DND-41 (cell line): ENCODE results near the gene PDZRN4.

ENCODE experiments used
- ATAC-seq: fragments of 200-7000 bp; cut with Tn5 transposase; 3 replicates; pipeline ENCODE4 v1.9.1; 2021; ENCODE audit warnings: low read depth; ENCODE audit not compliant: insufficient read depth
- DNase-seq: peaks from one replicate; pipeline ENCODE4 v3.0.0-alpha.2; 2020
- H2AFZ ChIP-seq: 2 replicates; pipeline ENCODE4 v1.6.0; 2012; ENCODE audit warnings: low read depth, low read length
- H3K27ac ChIP-seq: 2 replicates; pipeline ENCODE4 v1.5.1; 2012; ENCODE audit warnings: low read length, inconsistent platforms
- H3K27me3 ChIP-seq: fragments of 200-600 bp; sonication (generic); 2 replicates; pipeline ENCODE4 v1.6.0; 2012; ENCODE audit warnings: low read length, mild to moderate bottlenecking, inconsistent platforms; ENCODE audit not compliant: insufficient read depth, poor library complexity
- H3K36me3 ChIP-seq: 2 replicates; pipeline ENCODE4 v1.5.1; 2012; ENCODE audit warnings: low read length, inconsistent platforms; ENCODE audit not compliant: insufficient read depth
- H3K4me1 ChIP-seq: 2 replicates; pipeline ENCODE4 v1.5.1; 2012; ENCODE audit warnings: mild to moderate bottlenecking, low read length; ENCODE audit not compliant: insufficient read depth
- H3K4me2 ChIP-seq: 2 replicates; pipeline ENCODE4 v1.6.0; 2012; ENCODE audit warnings: mild to moderate bottlenecking, moderate library complexity, low read length, inconsistent platforms; ENCODE audit not compliant: insufficient read depth
- H3K4me3 ChIP-seq, 2 experiments: fragments of 200-600 bp in 1 of 2; shearing (Covaris generic) in 1 of 2; 2 replicates each; pipeline ENCODE4 v1.5.1; 2012 to 2016; ENCODE audit warnings: inconsistent platforms in 2 of 2, low read length in 2 of 2, mild to moderate bottlenecking in 2 of 2, low read depth in 1 of 2, moderate library complexity in 1 of 2
- H3K79me2 ChIP-seq: 2 replicates; pipeline ENCODE4 v1.6.0; 2012; ENCODE audit warnings: low read length, inconsistent platforms; ENCODE audit not compliant: insufficient read depth
- H3K9ac ChIP-seq: 2 replicates; pipeline ENCODE4 v1.6.0; 2012; ENCODE audit warnings: low read depth, mild to moderate bottlenecking, inconsistent platforms, low read length, moderate library complexity
- H3K9me3 ChIP-seq: 2 replicates; pipeline ENCODE4 v1.5.1; 2012; ENCODE audit warnings: low read length, moderate library complexity, mild to moderate bottlenecking, inconsistent platforms; ENCODE audit not compliant: insufficient read depth, severe bottlenecking
- H4K20me1 ChIP-seq: 2 replicates; pipeline ENCODE4 v1.6.0; 2012; ENCODE audit warnings: low read length; ENCODE audit not compliant: insufficient read depth
- CTCF ChIP-seq: IDR thresholded peaks from 2 replicates; pipeline ENCODE4 v1.5.1; 2012; ENCODE audit warnings: borderline replicate concordance, low read length, moderate library complexity, mild to moderate bottlenecking; ENCODE audit not compliant: poor library complexity, severe bottlenecking; ENCODE audit errors: extremely low read depth
- EZH2 ChIP-seq: IDR thresholded peaks from 3 replicates; pipeline ENCODE4 v1.6.1; 2012; ENCODE audit warnings: borderline replicate concordance, low read depth, mild to moderate bottlenecking, moderate library complexity, low read length, inconsistent platforms; ENCODE audit not compliant: severe bottlenecking

The PDZRN4 gene

GRCh38 chr12:41439801-41440200 is 251.7 kb downstream of the PDZRN4 start:
- H3K4me3 ChIP-seq: no peak overlapping the region
- H4K20me1 ChIP-seq: no peaks in the 10 kb centered on the region
- no peaks in the 10 kb centered on the region for H3K36me3 ChIP-seq
- H3K27ac ChIP-seq: no peak overlapping the region
- no peak overlapping the region for H3K4me2 ChIP-seq
- no peaks in the 10 kb centered on the region for H3K4me1 ChIP-seq
- H2AFZ ChIP-seq: no peak overlapping the region
- ATAC-seq: no peak
- H3K27me3 ChIP-seq: no peaks in the 10 kb centered on the region
- no peak overlapping the region for H3K9ac ChIP-seq
- no peaks in the 10 kb centered on the region for H3K79me2 ChIP-seq
- no peaks in the 10 kb centered on the region for H3K9me3 ChIP-seq
- TF ChIP-seq CTCF (no peak), EZH2 (no peak)
- no peak for DNase-seq

GRCh38 chr12:41441180-41441579 is 253.1 kb downstream of the PDZRN4 start:
- no peak overlapping the region for H2AFZ ChIP-seq
- H3K4me3 ChIP-seq: no peak overlapping the region
- no peak for DNase-seq
- no peaks in the 10 kb centered on the region for H3K4me1 ChIP-seq
- H4K20me1 ChIP-seq: no peaks in the 10 kb centered on the region
- no peaks in the 10 kb centered on the region for H3K36me3 ChIP-seq
- H3K9ac ChIP-seq: no peak overlapping the region
- H3K9me3 ChIP-seq: no peaks in the 10 kb centered on the region
- no peak for ATAC-seq
- no peaks in the 10 kb centered on the region for H3K79me2 ChIP-seq
- H3K27me3 ChIP-seq: no peaks in the 10 kb centered on the region
- no peak overlapping the region for H3K4me2 ChIP-seq
- no peak for TF ChIP-seq CTCF
- TF ChIP-seq EZH2: no peak
- no peak overlapping the region for H3K27ac ChIP-seq

- DNase-seq (no peak), ATAC-seq (no peak)
- TF ChIP-seq CTCF (no peak), EZH2 (no peak)
- Histone ChIP-seq H3K27ac (no peak overlapping the region), H3K4me2 (no peak overlapping the region), H3K79me2 (no peaks in the 10 kb centered on the region), H3K9ac (no peak overlapping the region), H3K4me3 (no peak overlapping the region), H3K36me3 (no peaks in the 10 kb centered on the region), H3K27me3 (no peaks in the 10 kb centered on the region), H3K9me3 (no peaks in the 10 kb centered on the region), H3K4me1 (no peaks in the 10 kb centered on the region), H2AFZ (no peak overlapping the region), H4K20me1 (no peaks in the 10 kb centered on the region)
Measured at GRCh38 chr12:41442896-41443295, 254.8 kb downstream of the PDZRN4 start.

- H3K4me1 ChIP-seq: no peaks in the 10 kb centered on the region
- ATAC-seq (no peak), DNase-seq (no peak)
- no peaks in the 10 kb centered on the region for H3K27me3 ChIP-seq
- H3K36me3 ChIP-seq: no peaks in the 10 kb centered on the region
- H3K9me3 ChIP-seq: no peaks in the 10 kb centered on the region
- no peaks in the 10 kb centered on the region for H4K20me1 ChIP-seq
- no peaks in the 10 kb centered on the region for H3K79me2 ChIP-seq
- no peak overlapping the region for H3K9ac ChIP-seq
- H3K4me3 ChIP-seq: no peak overlapping the region
- no peak overlapping the region for H3K27ac ChIP-seq
- no peak overlapping the region for H3K4me2 ChIP-seq
- no peak overlapping the region for H2AFZ ChIP-seq
- TF ChIP-seq CTCF: no peak
- no peak for TF ChIP-seq EZH2
Measured at GRCh38 chr12:41443690-41444089, 255.6 kb downstream of the PDZRN4 start.
